Transverse colon (tissue), 4 donors: Measurements from ENCODE around the gene SRSF10. TPM values are rescaled to one million over a fixed set of nuclear protein-coding genes. Genes with fewer than 3 reads are reported as not detected.

Experiments
- DNase-seq: peaks from one replicate; pipeline ENCODE4 v3.0.0-alpha.2; 2019
- H3K27ac ChIP-seq, 4 donors: fragments of 200-600 bp; sonication (generic); 2 replicates each; pipeline ENCODE4 v1.5.1; 2016 to 2018; ENCODE audit warnings: inconsistent platforms in 4 of 4
- H3K27me3 ChIP-seq: fragments of 200-600 bp; sonication (generic); 2 replicates; pipeline ENCODE4 v1.5.1; 2017; ENCODE audit warnings: inconsistent platforms
- H3K36me3 ChIP-seq, 4 donors: fragments of 200-600 bp; sonication (generic); 2 replicates each; pipeline ENCODE4 v1.5.1; 2017 to 2019; ENCODE audit warnings: inconsistent platforms in 4 of 4
- H3K4me1 ChIP-seq, 4 donors: fragments of 200-600 bp; sonication (generic); 2 replicates each; pipeline ENCODE4 v1.5.1; 2017 to 2020; ENCODE audit warnings: inconsistent platforms in 4 of 4
- H3K4me3 ChIP-seq, 4 donors: fragments of 200-600 bp; sonication (generic); 1 replicate in 1 of 4; 2 replicates in 3 of 4; pipeline versions ENCODE4 v1.5.1 to v1.6.1; 2017 to 2019; ENCODE audit warnings: inconsistent platforms in 4 of 4
- H3K9me3 ChIP-seq, 2 donors: fragments of 200-600 bp; sonication (generic); 2 replicates each; pipeline ENCODE4 v1.5.1; 2017 to 2019; ENCODE audit warnings: inconsistent platforms in 2 of 2
- CTCF ChIP-seq, 5 experiments: fragments of 200-600 bp in 3 of 5; fragments of 450-650 bp in 2 of 5; sonication (generic) in 3 of 5; IDR thresholded peaks; 1 replicate in 2 of 5; 2 replicates in 3 of 5; pipeline ENCODE4 v1.5.1; 2016 to 2017; ENCODE audit warnings: antibody characterized with exemption in 5 of 5, inconsistent platforms in 3 of 5, mild to moderate bottlenecking in 2 of 5, moderate library complexity in 1 of 5
- EP300 ChIP-seq: sonication (generic); formaldehyde crosslinking; IDR thresholded peaks from one replicate; pipeline ENCODE4 v1.6.1; 2017; ENCODE audit warnings: antibody characterized with exemption, low read depth
- POLR2A ChIP-seq: fragments of 450-650 bp; IDR thresholded peaks from one replicate; pipeline ENCODE4 v1.6.1; 2016; ENCODE audit warnings: antibody characterized with exemption, mild to moderate bottlenecking, moderate library complexity
- POLR2AphosphoS5 ChIP-seq, 3 donors: sonication (generic); formaldehyde crosslinking; IDR thresholded peaks; one replicate each; pipeline ENCODE4 v1.6.1; 2016; ENCODE audit warnings: antibody characterized with exemption in 3 of 3
- WGBS, 2 donors: methylation state at CpG; one replicate each; pipeline ENCODE4 v1.1.5; 2018; ENCODE audit warnings: low coverage in 1 of 2; 5-methylcytosine and 5-hydroxymethylcytosine counted together
- in situ Hi-C, 4 donors: fragments of 200-750 bp; cut with MboI; loops; one replicate each; pipeline versions ENCODE4 v1.15.0 to v1.15.1; 2017; ENCODE audit warnings: low sequenced_read_pairs in 3 of 4, low pct_ligation_motif_present in 1 of 4, low pct_unique_long_range_greater_than_20kb in 1 of 4
- intact Hi-C: fragments of 100-400 bp; cut with DNase I; formaldehyde crosslinking; loops from one replicate; pipeline ENCODE4 v1.15.1; 2023; ENCODE audit warnings: low total_unique reads
- total RNA-seq, 4 donors: library from RNA; depleted of rRNA; stranded (reverse); fragments of >200 nt; gene quantifications; one replicate each; pipeline ENCODE4 v1.1.0, GENCODE V29; 2016

The SRSF10 gene
- total RNA-seq, 4 donors from 2014 or later = 58.4 to 140 (median 91.3) TPM

DNA sequence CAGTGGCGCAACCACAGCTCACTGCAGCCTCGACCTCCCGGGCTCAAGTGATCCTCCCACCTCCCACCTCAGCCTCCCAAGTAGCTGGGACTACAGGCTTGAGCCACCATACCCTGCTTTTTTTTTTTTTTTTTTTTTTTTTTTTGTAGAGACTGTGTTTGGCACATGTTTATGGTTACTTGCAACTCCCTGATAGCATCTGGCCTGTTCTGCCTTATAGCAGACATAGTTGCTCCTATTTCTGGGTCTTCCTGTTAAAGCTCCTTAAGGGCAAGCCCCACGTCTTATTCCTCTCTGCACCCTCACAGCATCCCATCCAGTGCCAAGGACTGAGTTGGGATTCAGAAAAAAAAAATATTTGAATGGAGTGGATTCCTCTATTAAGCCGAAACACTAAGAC is 49.9 kb downstream of the SRSF10 start:
- Histone ChIP-seq H3K27ac (no peak overlapping the region), H3K4me3 (no peak overlapping the region)
- no peak for DNase-seq

DNA sequence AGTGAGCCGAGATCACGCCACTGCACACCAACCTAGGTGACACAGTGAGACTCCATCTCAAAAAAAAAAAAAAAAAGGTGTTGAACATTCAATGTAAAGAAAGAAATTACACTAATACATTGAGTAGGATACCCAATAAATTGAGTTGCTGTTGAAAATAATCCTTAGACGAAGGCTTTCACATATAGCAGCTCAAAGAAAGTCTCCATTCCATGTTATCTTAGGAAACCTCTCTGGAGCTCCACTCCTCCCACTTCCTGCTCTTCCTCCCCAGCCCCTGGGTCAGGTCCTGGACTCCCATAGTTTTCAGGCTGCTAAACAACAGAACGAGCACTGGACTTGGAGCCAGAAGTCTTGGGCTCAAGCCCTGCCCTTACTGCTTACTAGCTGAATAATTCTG is 51.3 kb downstream of the SRSF10 start:
- Histone ChIP-seq H3K4me3 (no peak overlapping the region), H3K36me3 (no peaks in the 10 kb centered on the region), H3K27me3 (no peaks in the 10 kb centered on the region), H3K9me3 (no peaks in the 10 kb centered on the region), H3K27ac (no peak overlapping the region), H3K4me1 (peaks cover 0 to 3% (median 0%) of the 10 kb centered on the region in 4 donors)
- TF ChIP-seq POLR2A (no peak), EP300 (no peak), CTCF (IDR thresholded peaks at IDR 0.05) (no peak), POLR2AphosphoS5 (IDR thresholded peaks at IDR 0.05) (no peak)
- intact Hi-C loops (no loop called here), in situ Hi-C loops (no loop called here)
- 84 to 100% methylated on average over 1 to 4 of the region's 4 CpGs for WGBS, 2 donors
- DNase-seq = no peak

More for the DNA sequence above, 49.9 kb downstream of the SRSF10 start:
- H3K4me1 ChIP-seq = no peaks in the 10 kb centered on the region
- H3K27me3 ChIP-seq = no peaks in the 10 kb centered on the region
- in situ Hi-C loops = no loop called here
- 84 to 88% methylated on average over 2 to 5 of the region's 5 CpGs for WGBS, 2 donors
- intact Hi-C loops = no loop called here
- H3K9me3 ChIP-seq = no peaks in the 10 kb centered on the region
- no peaks in the 10 kb centered on the region for H3K36me3 ChIP-seq
- TF ChIP-seq EP300 = no peak
- no peak for TF ChIP-seq POLR2AphosphoS5 (IDR thresholded peaks at IDR 0.05)
- TF ChIP-seq CTCF (IDR thresholded peaks at IDR 0.05) = no peak
- no peak for TF ChIP-seq POLR2A

DNA sequence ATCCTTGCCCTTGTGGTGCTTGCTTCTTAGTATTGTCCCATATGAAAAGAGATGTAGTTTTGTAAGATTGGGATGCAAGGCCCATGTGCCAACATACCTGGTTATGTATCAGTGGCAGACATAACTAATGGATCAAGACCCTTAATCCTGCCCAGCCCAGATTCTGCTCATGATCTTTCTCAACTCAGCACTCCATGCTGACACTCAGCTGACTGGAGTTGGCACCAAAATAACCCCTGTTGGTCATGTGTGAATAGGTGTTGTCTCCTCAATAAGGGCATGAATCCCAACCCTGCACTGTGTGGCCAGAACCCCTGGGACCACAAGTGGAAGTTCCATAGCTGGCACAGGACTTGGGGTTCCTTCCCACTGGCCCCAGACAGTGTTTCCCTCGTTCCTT is 53.0 kb downstream of the SRSF10 start:
- Histone ChIP-seq H3K36me3 (no peaks in the 10 kb centered on the region), H3K9me3 (no peaks in the 10 kb centered on the region), H3K27me3 (no peaks in the 10 kb centered on the region), H3K4me3 (no peak overlapping the region), H3K4me1 (peaks cover 0 to 17% (median 1%) of the 10 kb centered on the region in 4 donors), H3K27ac (no peak overlapping the region)
- TF ChIP-seq POLR2AphosphoS5 (IDR thresholded peaks at IDR 0.05) (no peak), EP300 (no peak), POLR2A (no peak), CTCF (IDR thresholded peaks at IDR 0.05) (no peak)
- DNase-seq = no peak
- WGBS, 2 donors = 77% methylated on average over 1 of the region's 1 CpG; no CpG with 5 or more reads in 1 of the 2 donors
- intact Hi-C loops (no loop called here), in situ Hi-C loops (no loop called here)

GRCh38 chr1:23925279-23925678 is 54.8 kb downstream of the SRSF10 start:
- Histone ChIP-seq H3K4me1 (peaks cover 3 to 34% (median 11%) of the 10 kb centered on the region in 4 donors), H3K27me3 (no peaks in the 10 kb centered on the region), H3K36me3 (no peaks in the 10 kb centered on the region), H3K9me3 (no peaks in the 10 kb centered on the region), H3K4me3 (no peak overlapping the region), H3K27ac (no peak overlapping the region)
- 79 to 100% methylated on average over 1 to 3 of the region's 3 CpGs for WGBS, 2 donors
- TF ChIP-seq POLR2A (no peak), EP300 (no peak), POLR2AphosphoS5 (IDR thresholded peaks at IDR 0.05) (no peak), CTCF (IDR thresholded peaks at IDR 0.05) (no peak)
- intact Hi-C loops = no loop called here
- in situ Hi-C loops = no loop called here
- no peak for DNase-seq
